ENCODE measurements around the gene MSLN.

- no peak for TF ChIP-seq CTCF (IDR thresholded peaks at IDR 0.05)
- no peak for TF ChIP-seq POLR2A (IDR thresholded peaks at IDR 0.05)
Observed at GRCh38 chr16:741986-742629, 18.4 kb upstream of the MSLN start.
